ENCODE measurements around the gene LILRA1.

- TF ChIP-seq EZH2 (IDR thresholded peaks at IDR 0.05; ENCODE audit: borderline replicate concordance, low read depth, low read length, poor library complexity, severe bottlenecking): no peak
- no peak for TF ChIP-seq CTCF (conservative IDR thresholded peaks at IDR 0.05; ENCODE audit: low read depth, low read length)
Observed at GRCh38 chr19:54586397-54586796, 7.0 kb upstream of the LILRA1 start.
